Measurements from ENCODE around the gene SCEL. TPM values are rescaled to one million over a fixed set of nuclear protein-coding genes. Genes with fewer than 3 reads are reported as not detected.
A peak's percentile ranks its signal among the peaks of the same experiment; 100 is the strongest.

SCEL gene, protein sequence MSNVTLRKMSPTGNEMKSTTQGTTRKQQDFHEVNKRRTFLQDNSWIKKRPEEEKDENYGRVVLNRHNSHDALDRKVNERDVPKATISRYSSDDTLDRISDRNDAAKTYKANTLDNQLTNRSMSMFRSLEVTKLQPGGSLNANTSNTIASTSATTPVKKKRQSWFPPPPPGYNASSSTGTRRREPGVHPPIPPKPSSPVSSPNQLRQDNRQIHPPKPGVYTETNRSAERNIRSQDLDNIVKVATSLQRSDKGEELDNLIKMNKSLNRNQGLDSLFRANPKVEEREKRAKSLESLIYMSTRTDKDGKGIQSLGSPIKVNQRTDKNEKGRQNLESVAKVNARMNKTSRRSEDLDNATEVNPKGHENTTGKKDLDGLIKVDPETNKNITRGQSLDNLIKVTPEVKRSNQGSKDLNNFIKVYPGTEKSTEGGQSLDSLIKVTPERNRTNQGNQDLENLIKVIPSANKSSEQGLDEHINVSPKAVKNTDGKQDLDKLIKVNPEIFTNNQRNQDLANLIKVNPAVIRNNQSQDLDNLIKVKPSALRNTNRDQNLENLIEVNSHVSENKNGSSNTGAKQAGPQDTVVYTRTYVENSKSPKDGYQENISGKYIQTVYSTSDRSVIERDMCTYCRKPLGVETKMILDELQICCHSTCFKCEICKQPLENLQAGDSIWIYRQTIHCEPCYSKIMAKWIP
- total RNA-seq: not detected

DNA sequence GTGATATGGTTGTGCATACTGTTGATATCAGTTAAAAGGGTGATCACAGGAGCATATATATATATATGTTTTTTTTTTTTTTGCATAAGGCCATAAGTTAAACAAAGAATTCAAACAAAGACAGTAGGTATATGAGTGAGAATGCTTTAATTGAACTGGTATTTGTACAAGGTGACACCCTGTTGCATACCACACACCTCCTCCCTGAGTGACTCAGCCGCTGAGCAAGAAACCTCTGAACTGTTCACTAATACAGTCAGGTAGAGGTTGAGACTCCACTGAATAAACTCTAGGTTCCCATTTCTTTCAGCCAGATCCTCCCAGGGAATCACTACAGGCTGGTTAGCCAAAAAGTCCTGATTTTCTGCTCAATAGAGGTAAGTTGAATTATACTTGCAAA lies at the start of gene SCEL:
Gene SCEL (plus strand): TSS at position 259 of the 400 bp plus-strand sequence. CDS start 20,170 bp downstream, outside the sequence.
- H3K36me3 ChIP-seq: no peaks in the 10 kb centered on the region
- no peaks in the 10 kb centered on the region for H3K9me3 ChIP-seq
- no peak for TF ChIP-seq POLR2A (IDR thresholded peaks at IDR 0.05)
- TF ChIP-seq, protein P1, sequence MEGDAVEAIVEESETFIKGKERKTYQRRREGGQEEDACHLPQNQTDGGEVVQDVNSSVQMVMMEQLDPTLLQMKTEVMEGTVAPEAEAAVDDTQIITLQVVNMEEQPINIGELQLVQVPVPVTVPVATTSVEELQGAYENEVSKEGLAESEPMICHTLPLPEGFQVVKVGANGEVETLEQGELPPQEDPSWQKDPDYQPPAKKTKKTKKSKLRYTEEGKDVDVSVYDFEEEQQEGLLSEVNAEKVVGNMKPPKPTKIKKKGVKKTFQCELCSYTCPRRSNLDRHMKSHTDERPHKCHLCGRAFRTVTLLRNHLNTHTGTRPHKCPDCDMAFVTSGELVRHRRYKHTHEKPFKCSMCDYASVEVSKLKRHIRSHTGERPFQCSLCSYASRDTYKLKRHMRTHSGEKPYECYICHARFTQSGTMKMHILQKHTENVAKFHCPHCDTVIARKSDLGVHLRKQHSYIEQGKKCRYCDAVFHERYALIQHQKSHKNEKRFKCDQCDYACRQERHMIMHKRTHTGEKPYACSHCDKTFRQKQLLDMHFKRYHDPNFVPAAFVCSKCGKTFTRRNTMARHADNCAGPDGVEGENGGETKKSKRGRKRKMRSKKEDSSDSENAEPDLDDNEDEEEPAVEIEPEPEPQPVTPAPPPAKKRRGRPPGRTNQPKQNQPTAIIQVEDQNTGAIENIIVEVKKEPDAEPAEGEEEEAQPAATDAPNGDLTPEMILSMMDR (IDR thresholded peaks at IDR 0.05): no peak
- no peak within 1 kb of the TSS for H3K27ac ChIP-seq
- H3K4me3 ChIP-seq: no peak within 1 kb of the TSS
- H3K27me3 ChIP-seq: no peaks in the 10 kb centered on the region
- DNase-seq: no peak
- H3K4me1 ChIP-seq: no peaks in the 10 kb centered on the region

DNA sequence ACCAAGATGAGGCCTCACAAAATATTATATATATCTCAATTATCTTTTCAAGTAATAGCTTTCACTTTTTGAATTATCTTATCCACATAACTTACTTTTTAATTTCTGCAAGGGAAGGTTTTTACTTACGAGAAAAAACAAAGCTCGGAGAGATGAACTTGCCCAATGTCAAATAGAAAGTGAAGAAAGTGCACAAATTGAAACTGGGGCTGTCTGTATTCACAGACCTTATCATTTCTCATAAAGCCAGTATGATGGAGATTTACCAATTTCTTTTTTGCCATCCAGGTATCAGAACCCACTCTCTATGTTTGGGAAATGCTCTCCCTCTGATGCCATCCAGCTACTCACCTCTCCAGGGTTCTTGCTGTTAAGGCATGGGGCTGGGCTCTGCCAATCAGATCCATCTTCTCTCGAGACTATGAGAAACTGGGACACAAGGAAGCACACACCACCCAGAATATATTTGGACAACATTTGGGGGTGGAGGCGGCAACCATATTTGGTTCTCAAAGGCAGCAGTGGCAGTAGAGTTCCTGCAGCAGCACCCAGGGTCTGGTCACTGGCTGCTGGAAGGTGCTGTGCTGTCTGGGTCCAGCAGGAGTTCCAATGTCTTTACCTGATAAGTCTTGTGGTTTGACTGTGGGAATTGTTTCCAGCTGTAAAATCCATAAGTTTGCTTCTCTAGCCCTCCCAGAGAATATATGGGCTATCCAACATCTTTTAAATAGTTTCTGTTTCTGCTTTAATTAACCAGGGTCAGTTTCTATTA lies 45.8 kb upstream of the SCEL start:
- no peak overlapping the region for H3K4me3 ChIP-seq
- DNase-seq: no peak
- H3K9me3 ChIP-seq: no peaks in the 10 kb centered on the region
- no peak overlapping the region for H3K27ac ChIP-seq
- no peaks in the 10 kb centered on the region for H3K36me3 ChIP-seq
- no peaks in the 10 kb centered on the region for H3K27me3 ChIP-seq
- H3K4me1 ChIP-seq: no peaks in the 10 kb centered on the region
- TF ChIP-seq, protein P1 (IDR thresholded peaks at IDR 0.05): no peak
- no peak for TF ChIP-seq POLR2A (IDR thresholded peaks at IDR 0.05)

DNA sequence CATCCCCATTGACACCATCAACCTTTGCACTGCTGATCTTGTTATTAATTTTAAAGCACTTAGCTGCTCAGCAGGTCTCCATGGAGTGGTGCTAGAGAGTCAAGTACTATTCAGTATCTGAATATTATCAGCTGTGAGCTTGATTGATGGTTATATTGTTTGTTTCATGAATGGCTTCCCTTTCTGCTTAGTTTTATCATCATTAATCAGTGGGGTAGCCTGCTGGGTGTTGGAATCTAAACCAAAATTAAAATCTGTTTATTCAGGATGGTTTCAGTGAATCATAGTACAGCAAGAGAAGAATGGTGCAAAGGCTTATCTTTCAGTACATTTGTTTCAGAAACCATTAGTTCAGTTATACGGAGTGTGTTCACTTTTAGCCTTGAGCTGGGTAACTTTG lies 42.5 kb upstream of the SCEL start:
- Histone ChIP-seq H3K27ac (no peak overlapping the region), H3K4me1 (no peaks in the 10 kb centered on the region), H3K27me3 (no peaks in the 10 kb centered on the region), H3K4me3 (no peak overlapping the region), H3K36me3 (no peaks in the 10 kb centered on the region), H3K9me3 (no peaks in the 10 kb centered on the region)
- no peak for DNase-seq
- TF ChIP-seq POLR2A (IDR thresholded peaks at IDR 0.05): no peak
- TF ChIP-seq, protein P1 (IDR thresholded peaks at IDR 0.05): peak in 4 of 6 experiments; percentile 21 to 46 (median 32)

DNA sequence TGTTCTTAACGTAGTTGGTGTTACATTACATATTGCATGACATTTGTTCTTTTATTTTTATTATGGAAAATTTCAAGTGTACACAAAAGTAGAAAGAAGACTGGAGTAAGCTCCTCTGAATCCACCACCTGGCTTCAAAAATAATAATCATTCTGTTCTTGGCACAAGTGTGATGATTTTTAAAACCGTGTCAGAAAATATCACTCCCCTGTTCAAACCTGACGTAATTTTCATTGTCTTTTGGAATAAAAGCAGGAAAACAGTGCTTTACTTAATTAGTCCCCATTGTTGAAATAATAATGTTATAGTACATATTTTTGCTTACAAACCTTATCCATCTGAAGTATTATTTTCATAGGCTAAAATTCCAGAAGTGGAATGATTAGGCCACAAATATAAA lies 41.3 kb upstream of the SCEL start:
- Histone ChIP-seq H3K4me3 (no peak overlapping the region), H3K36me3 (no peaks in the 10 kb centered on the region), H3K27me3 (no peaks in the 10 kb centered on the region), H3K4me1 (no peaks in the 10 kb centered on the region), H3K9me3 (no peaks in the 10 kb centered on the region), H3K27ac (no peak overlapping the region)
- DNase-seq: no peak
- no peak for TF ChIP-seq POLR2A (IDR thresholded peaks at IDR 0.05)
- TF ChIP-seq, protein P1 (IDR thresholded peaks at IDR 0.05): no peak

DNA sequence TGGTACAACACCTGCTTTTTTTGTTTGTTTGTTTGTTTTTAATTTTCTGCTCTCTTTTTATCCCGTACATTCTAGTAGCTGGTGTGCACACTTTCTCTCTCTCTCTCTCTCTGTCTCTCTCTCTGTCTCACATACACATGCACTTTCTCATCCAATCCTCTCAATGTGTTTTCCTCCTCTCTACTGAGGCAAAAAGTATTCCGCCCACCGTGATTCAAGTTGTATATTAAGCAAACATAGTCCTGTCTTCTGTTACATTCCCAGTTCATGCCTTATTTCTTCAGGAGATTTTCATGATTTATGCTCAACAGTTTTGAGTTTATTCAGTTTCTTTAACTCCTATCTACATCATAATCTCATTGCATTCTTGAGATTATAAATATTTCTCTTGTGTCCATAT lies 38.2 kb upstream of the SCEL start:
- Histone ChIP-seq H3K27me3 (no peaks in the 10 kb centered on the region), H3K4me1 (no peaks in the 10 kb centered on the region), H3K27ac (no peak overlapping the region), H3K36me3 (no peaks in the 10 kb centered on the region), H3K9me3 (no peaks in the 10 kb centered on the region), H3K4me3 (no peak overlapping the region)
- no peak for DNase-seq
- TF ChIP-seq, protein P1 (IDR thresholded peaks at IDR 0.05): no peak
- TF ChIP-seq POLR2A (IDR thresholded peaks at IDR 0.05): no peak

Data from Peyer's patch (tissue), 4 donors.